Bronchial epithelial cell (primary cell): ENCODE results near the gene SLC25A47. TPM values are rescaled to one million over a fixed set of nuclear protein-coding genes. Genes with fewer than 3 reads are reported as not detected.

Experiments
- DNase-seq: peaks from one replicate; pipeline ENCODE4 v3.0.0-alpha.2; 2010; ENCODE audit warnings: low read depth
- FAIRE-seq: peaks from 2 replicates; lab custom pipeline; 2011; peaks lifted over from hg19 to GRCh38; lab: Jason Lieb, UNC
- H3K27me3 ChIP-seq: 2 replicates; pipeline ENCODE4 v1.5.1; 2011; ENCODE audit warnings: low read length; ENCODE audit not compliant: control insufficient read depth, insufficient read depth
- H3K36me3 ChIP-seq: 2 replicates; pipeline ENCODE4 v1.5.1; 2011; ENCODE audit warnings: low read length; ENCODE audit not compliant: control insufficient read depth, insufficient read depth
- H3K4me3 ChIP-seq: 2 replicates; pipeline ENCODE4 v1.5.1; 2011; ENCODE audit warnings: mild to moderate bottlenecking, low read depth, low read length, control low read depth
- total RNA-seq: library from RNA; depleted of rRNA; stranded (reverse); fragments of >200 nt; gene quantifications from 2 replicates; pipeline ENCODE4 v1.2.1, GENCODE V29; 2014
- TF ChIP-seq, protein P1 (sequence below): IDR thresholded peaks from 2 replicates; pipeline ENCODE4 v1.5.1; 2011; ENCODE audit warnings: mild to moderate bottlenecking, moderate library complexity, low read length, control low read depth, inconsistent platforms; ENCODE audit not compliant: insufficient read depth, severe bottlenecking

SLC25A47 gene
- total RNA-seq, 1 donor from 2014 or later = not detected

- FAIRE-seq (no peak), DNase-seq (no peak)
- TF ChIP-seq, protein P1, sequence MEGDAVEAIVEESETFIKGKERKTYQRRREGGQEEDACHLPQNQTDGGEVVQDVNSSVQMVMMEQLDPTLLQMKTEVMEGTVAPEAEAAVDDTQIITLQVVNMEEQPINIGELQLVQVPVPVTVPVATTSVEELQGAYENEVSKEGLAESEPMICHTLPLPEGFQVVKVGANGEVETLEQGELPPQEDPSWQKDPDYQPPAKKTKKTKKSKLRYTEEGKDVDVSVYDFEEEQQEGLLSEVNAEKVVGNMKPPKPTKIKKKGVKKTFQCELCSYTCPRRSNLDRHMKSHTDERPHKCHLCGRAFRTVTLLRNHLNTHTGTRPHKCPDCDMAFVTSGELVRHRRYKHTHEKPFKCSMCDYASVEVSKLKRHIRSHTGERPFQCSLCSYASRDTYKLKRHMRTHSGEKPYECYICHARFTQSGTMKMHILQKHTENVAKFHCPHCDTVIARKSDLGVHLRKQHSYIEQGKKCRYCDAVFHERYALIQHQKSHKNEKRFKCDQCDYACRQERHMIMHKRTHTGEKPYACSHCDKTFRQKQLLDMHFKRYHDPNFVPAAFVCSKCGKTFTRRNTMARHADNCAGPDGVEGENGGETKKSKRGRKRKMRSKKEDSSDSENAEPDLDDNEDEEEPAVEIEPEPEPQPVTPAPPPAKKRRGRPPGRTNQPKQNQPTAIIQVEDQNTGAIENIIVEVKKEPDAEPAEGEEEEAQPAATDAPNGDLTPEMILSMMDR = no peak
Observed at GRCh38 chr14:100327128-100327527, 4.0 kb downstream of the SLC25A47 start.

DNA sequence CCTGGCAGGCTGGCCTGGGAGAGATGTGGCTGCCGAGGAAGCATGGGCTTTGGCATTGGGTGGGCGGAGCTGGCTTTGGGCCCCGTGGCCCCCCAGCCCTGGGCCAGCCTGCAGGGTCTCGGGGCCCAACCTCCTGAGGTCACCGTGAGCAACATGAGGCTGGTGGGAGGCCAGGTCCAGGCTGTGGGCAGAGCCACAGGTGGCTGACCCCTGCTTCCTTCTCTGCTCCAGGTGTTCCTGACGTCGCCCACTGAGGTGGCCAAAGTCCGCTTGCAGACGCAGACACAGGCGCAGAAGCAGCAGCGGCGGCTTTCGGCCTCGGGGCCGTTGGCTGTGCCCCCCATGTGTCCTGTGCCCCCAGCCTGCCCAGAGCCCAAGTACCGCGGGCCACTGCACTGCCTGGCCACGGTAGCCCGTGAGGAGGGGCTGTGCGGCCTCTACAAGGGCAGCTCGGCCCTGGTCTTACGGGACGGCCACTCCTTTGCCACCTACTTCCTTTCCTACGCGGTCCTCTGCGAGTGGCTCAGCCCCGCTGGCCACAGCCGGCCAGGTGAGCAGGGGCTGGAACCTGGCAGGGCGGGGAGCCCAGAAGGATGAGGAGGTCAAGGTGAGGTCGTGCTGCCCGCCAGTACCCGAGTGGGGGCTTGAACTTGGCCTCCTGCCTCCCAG, 5.5 kb downstream of the SLC25A47 start:
- TF ChIP-seq, protein P1 = no peak
- FAIRE-seq (no peak), DNase-seq (no peak)
- Histone ChIP-seq H3K27me3 (no peaks in the 10 kb centered on the region), H3K4me3 (no peak overlapping the region), H3K36me3 (no peaks in the 10 kb centered on the region)

More at GRCh38 chr14:100327128-100327527, 4.0 kb downstream of the SLC25A47 start:
- Histone ChIP-seq H3K4me3 (no peak overlapping the region), H3K27me3 (no peaks in the 10 kb centered on the region), H3K36me3 (no peaks in the 10 kb centered on the region)

GRCh38 chr14:100329233-100330006, 6.3 kb downstream of the SLC25A47 start:
- TF ChIP-seq, protein P1 = no peak
- Histone ChIP-seq H3K4me3 (no peak overlapping the region), H3K36me3 (no peaks in the 10 kb centered on the region), H3K27me3 (no peaks in the 10 kb centered on the region)
- DNase-seq (no peak), FAIRE-seq (no peak)

DNA sequence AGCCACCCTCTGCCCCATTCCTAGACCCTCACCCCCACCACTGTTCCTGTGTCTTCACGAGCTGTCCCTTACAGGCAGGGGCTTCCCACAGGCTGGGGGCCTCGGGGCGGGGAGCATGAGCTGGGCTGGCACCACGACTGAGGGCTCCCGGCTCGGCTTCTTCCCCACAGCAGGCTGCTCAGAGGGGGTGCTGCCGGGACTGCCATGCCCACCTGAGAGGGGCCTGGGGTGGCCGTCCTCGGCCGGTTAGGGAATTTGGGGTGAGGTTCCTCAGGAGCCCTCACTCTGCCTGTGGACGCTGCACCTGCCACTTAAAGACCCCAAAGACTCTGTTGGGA, 6.8 kb downstream of the SLC25A47 start:
- no peak for FAIRE-seq
- no peaks in the 10 kb centered on the region for H3K27me3 ChIP-seq
- peaks cover 2% of the 10 kb centered on the region for H3K36me3 ChIP-seq
- H3K4me3 ChIP-seq = no peak overlapping the region
- TF ChIP-seq, protein P1 = no peak
- no peak for DNase-seq

- Histone ChIP-seq H3K27me3 (no peaks in the 10 kb centered on the region), H3K4me3 (no peak overlapping the region), H3K36me3 (peaks cover 4% of the 10 kb centered on the region)
- DNase-seq = no peak
- TF ChIP-seq, protein P1 = no peak
- FAIRE-seq = no peak
Observed at GRCh38 chr14:100330388-100330931, 7.3 kb downstream of the SLC25A47 start.
